ENCODE measurements around the gene KLHL29. TPM values are rescaled to one million over a fixed set of nuclear protein-coding genes. Genes with fewer than 3 reads are reported as not detected.
A peak's percentile ranks its signal among the peaks of the same experiment; 100 is the strongest.

The KLHL29 gene
- total RNA-seq, 1 experiment from 2014 or later = 2.4 TPM

GRCh38 chr2:23497063-23497462, 112.1 kb downstream of the KLHL29 start:
- no peaks in the 10 kb centered on the region for H3K36me3 Mint-ChIP-seq (ENCODE audit: insufficient read depth in 1 of 3, low read depth in 3 of 3)
- no peak overlapping the region for H4K91ac ChIP-seq (ENCODE audit: insufficient read length, low read depth, low read length)
- no peak overlapping the region for H3K14ac ChIP-seq (ENCODE audit: insufficient read depth, low read length)
- H2BK5ac ChIP-seq (ENCODE audit: insufficient read length, low read length) = no peak overlapping the region
- H3K56ac ChIP-seq (ENCODE audit: insufficient read length, low read depth, low read length) = no peak overlapping the region
- no peaks in the 10 kb centered on the region for H3K27me3 ChIP-seq (ENCODE audit: insufficient read depth, low read length)
- no peak overlapping the region for H2BK20ac ChIP-seq (ENCODE audit: low read depth, low read length, poor library complexity, severe bottlenecking)
- no peak for TF ChIP-seq CTCF (conservative IDR thresholded peaks at IDR 0.05)
- H3K4me3 Mint-ChIP-seq = no peak overlapping the region; a peak in 1 of 5 replicates
- H3K9ac ChIP-seq (ENCODE audit: extremely low read depth, insufficient read length, low read length) = no peak overlapping the region
- H3T11ph ChIP-seq (ENCODE audit: low read length) = no peak overlapping the region
- no peak overlapping the region for H3K18ac ChIP-seq (ENCODE audit: insufficient read length, low read depth, low read length)
- DNase-seq = no peak
- H3K4ac ChIP-seq (ENCODE audit: low read depth, low read length) = no peak overlapping the region
- H2AFZ ChIP-seq (ENCODE audit: low read length) = no peak overlapping the region
- H3K4me2 ChIP-seq (ENCODE audit: insufficient read depth, insufficient read length, low read length) = no peak overlapping the region
- H3K79me2 ChIP-seq (ENCODE audit: insufficient read depth, low read length) = no peaks in the 10 kb centered on the region
- no peak overlapping the region for H2BK15ac ChIP-seq (ENCODE audit: low read depth, low read length)
- no peak overlapping the region for H2AK5ac ChIP-seq (ENCODE audit: insufficient read length, low read length)
- no peaks in the 10 kb centered on the region for H3K23me2 ChIP-seq (ENCODE audit: insufficient read length, low read depth, low read length, poor library complexity, severe bottlenecking)
- no peaks in the 10 kb centered on the region for H3K79me1 ChIP-seq (ENCODE audit: insufficient read depth, low read depth, low read length, poor library complexity, severe bottlenecking)
- peaks cover 32 to 33% of the 10 kb centered on the region in 2 experiments for H3K4me1 Mint-ChIP-seq
- no peak overlapping the region for H3K23ac ChIP-seq (ENCODE audit: insufficient read length, low read depth, low read length)
- H3K9me3 ChIP-seq (ENCODE audit: control insufficient read depth, low read depth, low read length) = no peaks in the 10 kb centered on the region
- H3K4me1 ChIP-seq (ENCODE audit: insufficient read depth, low read length) = peaks cover 3% of the 10 kb centered on the region; the same call in 1 of the 2 replicates
- no peak overlapping the region for H4K8ac ChIP-seq (replicated peaks; ENCODE audit: insufficient read length, low read depth, low read length)
- H3K9me3 Mint-ChIP-seq = no peaks in the 10 kb centered on the region
- WGBS (ENCODE audit: extremely low coverage, insufficient read length, low lambda C conversion rate) = no CpG with 5 or more reads among the region's 7 CpGs
- H4K5ac ChIP-seq (ENCODE audit: insufficient read length, low read depth, low read length) = no peak overlapping the region
- no peak overlapping the region for H2BK120ac ChIP-seq (ENCODE audit: low read depth, low read length, poor library complexity, severe bottlenecking)
- H3K27me3 Mint-ChIP-seq (ENCODE audit: low read depth) = peaks cover 2% of the 10 kb centered on the region
- no peak overlapping the region for H3K27ac ChIP-seq (ENCODE audit: insufficient read length, low read depth, low read length)
- H2BK12ac ChIP-seq (ENCODE audit: insufficient read length, low read depth, low read length) = no peak overlapping the region
- no peaks in the 10 kb centered on the region for H4K20me1 ChIP-seq (ENCODE audit: control insufficient read depth, insufficient read depth, insufficient read length)
- H3K27ac Mint-ChIP-seq = peak overlapping the region in 2 of 3 experiments; percentile 5 to 66; a peak in 2 of 7 replicates
